HCT116 (cell line): Measurements from ENCODE around the gene GREB1L. TPM values are rescaled to one million over a fixed set of nuclear protein-coding genes. Genes with fewer than 3 reads are reported as not detected.

Source experiments
- ATAC-seq: fragments of 200-7000 bp; cut with Tn5 transposase; 2 replicates; pipeline ENCODE4 v1.9.1; 2020; ENCODE audit warnings: mild to moderate bottlenecking, moderate library complexity
- BruUV-seq: library from RNA; stranded (reverse); fragments of 400-500 nt; replicated peaks from 2 replicates; lab custom pipeline; 2021; lab: Mats Ljungman, UMichigan
- CTCF ChIA-PET: fragments of 300-600 bp; sonication (Branson Sonifier 250); formaldehyde crosslinking; loops from one replicate; lab custom pipeline; 2021; ENCODE audit warnings: antibody characterized with exemption; lab: Charles Lee
- POLR2A ChIA-PET: fragments of 300-600, 350-600 bp; sonication (Branson Sonifier 250); formaldehyde crosslinking; loops from one replicate; lab custom pipeline; 2021; ENCODE audit warnings: antibody characterized with exemption; lab: Charles Lee
- RAD21 ChIA-PET, 2 experiments: fragments of 300-600 bp; sonication (Branson Sonifier 250); formaldehyde crosslinking; loops; one replicate each; lab custom pipeline; 2023; ENCODE audit warnings: low total read pairs in 2 of 2; ENCODE audit not compliant: uncharacterized antibody in 2 of 2, unreplicated experiment in 2 of 2, low non-redundant PET in 1 of 2; lab: Charles Lee
- DNase-seq: peaks from one replicate; pipeline ENCODE4 v3.0.0-alpha.2; 2010; ENCODE audit warnings: low read depth, low spot score
- H2AFZ ChIP-seq: fragments of 200-600 bp; shearing (Covaris generic), sonication (generic); 2 replicates; pipeline ENCODE4 v1.6.1; 2017; ENCODE audit warnings: low read depth, mixed run types, mixed read lengths, antibody characterized with exemption, low read length; ENCODE audit not compliant: poor library complexity, severe bottlenecking
- H3K27ac ChIP-seq: 2 replicates; pipeline ENCODE4 v1.5.1; 2012; ENCODE audit warnings: low read depth, low read length
- H3K27me3 ChIP-seq: fragments of 200-600 bp; sonication (generic); 2 replicates; pipeline ENCODE4 v1.6.1; 2016; ENCODE audit warnings: mixed run types, low read length, mixed read lengths; ENCODE audit not compliant: insufficient read depth
- H3K36me3 ChIP-seq, 2 experiments: fragments of 200-500 bp in 1 of 2; fragments of 200-600 bp in 1 of 2; sonication (Bioruptor generic) in 1 of 2; sonication (generic) in 1 of 2; 2 replicates each; pipeline versions ENCODE4 v1.5.1 to v1.6.1; 2014 to 2016; ENCODE audit warnings: low read length in 2 of 2, inconsistent platforms in 1 of 2, mixed read lengths in 1 of 2, mixed run types in 1 of 2; ENCODE audit not compliant: insufficient read depth in 2 of 2, control insufficient read depth in 1 of 2
- H3K4me1 ChIP-seq, 2 experiments: fragments of 200-600 bp in 1 of 2; sonication (generic) in 1 of 2; 2 replicates each; pipeline versions ENCODE4 v1.5.1 to v1.6.1; 2012 to 2017; ENCODE audit warnings: low read length in 2 of 2, inconsistent platforms in 1 of 2, mild to moderate bottlenecking in 1 of 2, mixed read lengths in 1 of 2, mixed run types in 1 of 2, moderate library complexity in 1 of 2; ENCODE audit not compliant: insufficient read depth in 2 of 2, control insufficient read depth in 1 of 2
- H3K4me2 ChIP-seq: fragments of 200-600 bp; sonication (generic); 2 replicates; pipeline ENCODE4 v1.6.1; 2017; ENCODE audit warnings: mixed run types, low read length, mixed read lengths
- H3K4me3 ChIP-seq, 2 experiments: fragments of 200-600 bp in 1 of 2; sonication (generic) in 1 of 2; replicated peaks in 1 of 2; 2 replicates each; pipeline ENCODE4 v1.5.1; 2011 to 2016; ENCODE audit warnings: low read length in 2 of 2, control low read depth in 1 of 2, low read depth in 1 of 2, mild to moderate bottlenecking in 1 of 2, mixed read lengths in 1 of 2, mixed run types in 1 of 2
- H3K79me2 ChIP-seq: fragments of 200-600 bp; sonication (generic); 2 replicates; pipeline ENCODE4 v1.6.1; 2017; ENCODE audit warnings: mild to moderate bottlenecking, mixed run types, low read length, moderate library complexity, mixed read lengths; ENCODE audit not compliant: insufficient read depth
- H3K9ac ChIP-seq: fragments of 200-600 bp; sonication (generic); 2 replicates; pipeline ENCODE4 v1.6.1; 2016; ENCODE audit warnings: low read length, mixed read lengths
- H3K9me2 ChIP-seq: fragments of 200-600 bp; sonication (generic), shearing (Covaris generic); 2 replicates; pipeline ENCODE4 v1.6.1; 2017; ENCODE audit warnings: mixed run types, mild to moderate bottlenecking, moderate library complexity; ENCODE audit not compliant: insufficient read depth
- H3K9me3 ChIP-seq, 2 experiments: fragments of 200-500 bp in 1 of 2; fragments of 200-600 bp in 1 of 2; sonication (Bioruptor generic) in 1 of 2; sonication (generic) in 1 of 2; 2 replicates each; pipeline ENCODE4 v1.6.1; 2014 to 2017; ENCODE audit warnings: low read length in 2 of 2, mixed read lengths in 2 of 2, inconsistent platforms in 1 of 2, low read depth in 1 of 2, mild to moderate bottlenecking in 1 of 2, mixed run types in 1 of 2, moderate library complexity in 1 of 2; ENCODE audit not compliant: control insufficient read depth in 1 of 2, insufficient read depth in 1 of 2
- H4K20me1 ChIP-seq: fragments of 200-600 bp; sonication (generic), shearing (Covaris generic); 2 replicates; pipeline ENCODE4 v1.6.1; 2017; ENCODE audit warnings: mixed run types, mild to moderate bottlenecking, moderate library complexity; ENCODE audit not compliant: insufficient read depth
- CBX3 ChIP-seq: IDR thresholded peaks from 2 replicates; pipeline ENCODE4 v1.6.1; 2012; ENCODE audit warnings: low read depth
- CEBPB ChIP-seq: IDR thresholded peaks from 2 replicates; pipeline ENCODE4 v1.6.1; 2012; ENCODE audit warnings: low read depth
- EGR1 ChIP-seq: IDR thresholded peaks from 2 replicates; pipeline ENCODE4 v1.6.1; 2012; ENCODE audit warnings: low read depth
- EZH2 ChIP-seq: fragments of 200-600 bp; sonication (generic); IDR thresholded peaks from 2 replicates; pipeline ENCODE4 v1.6.1; 2017; ENCODE audit warnings: antibody characterized with exemption, mixed run types
- EZH2phosphoT487 ChIP-seq: fragments of 200-600 bp; IDR thresholded peaks from 2 replicates; pipeline ENCODE4 v1.6.1; 2018; ENCODE audit warnings: antibody characterized with exemption, borderline replicate concordance
- FOSL1 ChIP-seq: IDR thresholded peaks from 2 replicates; pipeline ENCODE4 v1.6.1; 2012; ENCODE audit warnings: low read depth
- JUND ChIP-seq: IDR thresholded peaks from 2 replicates; pipeline ENCODE4 v1.6.1; 2012
- POLR2A ChIP-seq: IDR thresholded peaks from 2 replicates; pipeline ENCODE4 v1.7.0; 2011; ENCODE audit warnings: borderline replicate concordance; ENCODE audit not compliant: insufficient read depth, insufficient read length; ENCODE audit errors: extremely low read depth
- POLR2AphosphoS5 ChIP-seq: IDR thresholded peaks from 2 replicates; pipeline ENCODE4 v1.6.1; 2011; ENCODE audit warnings: mild to moderate bottlenecking, low read depth, low read length, moderate library complexity
- RAD21 ChIP-seq: IDR thresholded peaks from 2 replicates; pipeline ENCODE4 v1.6.1; 2012; ENCODE audit warnings: low read depth, mild to moderate bottlenecking
- SP1 ChIP-seq: IDR thresholded peaks from 2 replicates; pipeline ENCODE4 v1.6.1; 2012; ENCODE audit warnings: low read depth
- SRF ChIP-seq: IDR thresholded peaks from 2 replicates; pipeline ENCODE4 v1.6.1; 2012; ENCODE audit warnings: low read depth
- TCF7L2 ChIP-seq: IDR thresholded peaks from 2 replicates; pipeline ENCODE4 v1.7.0; 2011; ENCODE audit warnings: borderline replicate concordance, inconsistent platforms; ENCODE audit not compliant: insufficient read depth, insufficient read length; ENCODE audit errors: extremely low read depth
- YY1 ChIP-seq: IDR thresholded peaks from 2 replicates; pipeline ENCODE4 v1.6.1; 2011; ENCODE audit warnings: low read length, low read depth, moderate library complexity, mild to moderate bottlenecking; ENCODE audit not compliant: insufficient replicate concordance; ENCODE audit errors: extremely low read depth
- ZFX ChIP-seq: fragments of 450-650 bp; IDR thresholded peaks from 2 replicates; pipeline ENCODE4 v1.6.1; 2017
- ZNF274 ChIP-seq: fragments of 200-500 bp; sonication (Bioruptor generic); IDR thresholded peaks from 2 replicates; pipeline ENCODE4 v1.6.1; 2014; ENCODE audit warnings: mild to moderate bottlenecking, low read depth, low read length, inconsistent platforms
- intact Hi-C: fragments of 100-400 bp; cut with micrococcal nuclease; formaldehyde crosslinking; loops from 2 replicates; pipeline ENCODE4 v1.10.0; 2022
- total RNA-seq: library from RNA; stranded (reverse); gene quantifications from one replicate; pipeline ENCODE4 v1.2.1, GENCODE V29; 2021; ENCODE audit not compliant: unreplicated experiment
- TF ChIP-seq, protein P1 (sequence below), 3 experiments: fragments of 200-600 bp in 1 of 3; sonication (generic) in 1 of 3; IDR thresholded peaks in 2 of 3; conservative IDR thresholded peaks in 1 of 3; 2 replicates each; pipeline ENCODE4 v1.5.1; 2012 to 2017; ENCODE audit warnings: low read depth in 2 of 3, low read length in 2 of 3, antibody characterized with exemption in 1 of 3, borderline replicate concordance in 1 of 3, control low read depth in 1 of 3, mild to moderate bottlenecking in 1 of 3, mixed read lengths in 1 of 3, mixed run types in 1 of 3, moderate library complexity in 1 of 3; ENCODE audit not compliant: insufficient read depth in 1 of 3
- TF ChIP-seq, protein P2 (sequence below): IDR thresholded peaks from 2 replicates; pipeline ENCODE4 v1.6.1; 2012; ENCODE audit warnings: low read depth
- TF ChIP-seq, protein P3 (sequence below): IDR thresholded peaks from 2 replicates; pipeline ENCODE4 v1.6.1; 2012
- TF ChIP-seq, protein P4 (sequence below): IDR thresholded peaks from 2 replicates; pipeline ENCODE4 v1.6.1; 2012

Gene GREB1L
- total RNA-seq, 1 experiment from 2014 or later, result 12.2 TPM

DNA sequence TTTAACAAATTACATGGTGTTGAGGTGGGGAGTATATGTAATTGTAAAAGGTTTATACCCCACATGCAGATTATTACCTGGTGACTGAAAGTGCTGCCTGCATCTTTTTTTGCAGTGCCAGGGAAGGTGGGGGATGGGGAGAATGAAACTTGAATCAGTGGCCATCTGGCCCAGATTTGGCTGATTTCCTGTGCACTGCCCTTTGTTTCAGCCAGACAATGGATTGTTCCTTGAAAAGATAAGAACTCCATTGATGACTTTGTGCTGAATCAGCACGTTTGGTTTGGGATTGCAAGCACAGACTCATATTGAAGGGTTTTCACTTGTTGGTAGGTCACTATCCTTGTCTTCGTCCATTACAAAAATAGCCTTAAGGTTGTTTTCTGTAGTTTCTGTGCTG is 20.9 kb downstream of the GREB1L start:
- Histone ChIP-seq H3K4me3 (no peak overlapping the region), H3K36me3 (no peaks in the 10 kb centered on the region), H3K27ac (no peak overlapping the region), H3K27me3 (no peaks in the 10 kb centered on the region), H3K9me3 (no peaks in the 10 kb centered on the region), H4K20me1 (no peaks in the 10 kb centered on the region), H3K9ac (no peak overlapping the region), H2AFZ (no peak overlapping the region), H3K9me2 (no peaks in the 10 kb centered on the region), H3K4me2 (peak overlapping the region; percentile 2; the same call in 1 of the 2 replicates), H3K4me1 (peaks cover 3 to 18% of the 10 kb centered on the region in 2 experiments; a peak in 2 of 4 replicates), H3K79me2 (peaks cover 15% of the 10 kb centered on the region; the same call in 1 of the 2 replicates)
- ChIA-PET RAD21 (no interaction called here), POLR2A (no interaction called here), CTCF (no interaction called here)
- no TSS peak for BruUV-seq
- DNase-seq (no peak), ATAC-seq (no peak)
- intact Hi-C loops, result loop anchor here (10.0 kb wide), 1 partner anchor 132 kb away; no protein-coding TSS in a partner anchor
- TF ChIP-seq EGR1 (no peak), EZH2phosphoT487 (no peak), SP1 (no peak), POLR2A (no peak), CBX3 (no peak), RAD21 (no peak), ZFX (no peak), ZNF274 (no peak), EZH2 (no peak), CEBPB (no peak), SRF (no peak), YY1 (no peak), FOSL1 (no peak), JUND (no peak), POLR2AphosphoS5 (no peak), TCF7L2 (no peak)
- TF ChIP-seq, protein P1, sequence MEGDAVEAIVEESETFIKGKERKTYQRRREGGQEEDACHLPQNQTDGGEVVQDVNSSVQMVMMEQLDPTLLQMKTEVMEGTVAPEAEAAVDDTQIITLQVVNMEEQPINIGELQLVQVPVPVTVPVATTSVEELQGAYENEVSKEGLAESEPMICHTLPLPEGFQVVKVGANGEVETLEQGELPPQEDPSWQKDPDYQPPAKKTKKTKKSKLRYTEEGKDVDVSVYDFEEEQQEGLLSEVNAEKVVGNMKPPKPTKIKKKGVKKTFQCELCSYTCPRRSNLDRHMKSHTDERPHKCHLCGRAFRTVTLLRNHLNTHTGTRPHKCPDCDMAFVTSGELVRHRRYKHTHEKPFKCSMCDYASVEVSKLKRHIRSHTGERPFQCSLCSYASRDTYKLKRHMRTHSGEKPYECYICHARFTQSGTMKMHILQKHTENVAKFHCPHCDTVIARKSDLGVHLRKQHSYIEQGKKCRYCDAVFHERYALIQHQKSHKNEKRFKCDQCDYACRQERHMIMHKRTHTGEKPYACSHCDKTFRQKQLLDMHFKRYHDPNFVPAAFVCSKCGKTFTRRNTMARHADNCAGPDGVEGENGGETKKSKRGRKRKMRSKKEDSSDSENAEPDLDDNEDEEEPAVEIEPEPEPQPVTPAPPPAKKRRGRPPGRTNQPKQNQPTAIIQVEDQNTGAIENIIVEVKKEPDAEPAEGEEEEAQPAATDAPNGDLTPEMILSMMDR (IDR thresholded peaks at IDR 0.05 in 2 of 3, conservative IDR thresholded peaks at IDR 0.05 in 1 of 3; ENCODE audit: borderline replicate concordance in 1 of 3, insufficient read depth in 1 of 3, low read depth in 2 of 3, low read length in 2 of 3), result no peak
- TF ChIP-seq, protein P2, sequence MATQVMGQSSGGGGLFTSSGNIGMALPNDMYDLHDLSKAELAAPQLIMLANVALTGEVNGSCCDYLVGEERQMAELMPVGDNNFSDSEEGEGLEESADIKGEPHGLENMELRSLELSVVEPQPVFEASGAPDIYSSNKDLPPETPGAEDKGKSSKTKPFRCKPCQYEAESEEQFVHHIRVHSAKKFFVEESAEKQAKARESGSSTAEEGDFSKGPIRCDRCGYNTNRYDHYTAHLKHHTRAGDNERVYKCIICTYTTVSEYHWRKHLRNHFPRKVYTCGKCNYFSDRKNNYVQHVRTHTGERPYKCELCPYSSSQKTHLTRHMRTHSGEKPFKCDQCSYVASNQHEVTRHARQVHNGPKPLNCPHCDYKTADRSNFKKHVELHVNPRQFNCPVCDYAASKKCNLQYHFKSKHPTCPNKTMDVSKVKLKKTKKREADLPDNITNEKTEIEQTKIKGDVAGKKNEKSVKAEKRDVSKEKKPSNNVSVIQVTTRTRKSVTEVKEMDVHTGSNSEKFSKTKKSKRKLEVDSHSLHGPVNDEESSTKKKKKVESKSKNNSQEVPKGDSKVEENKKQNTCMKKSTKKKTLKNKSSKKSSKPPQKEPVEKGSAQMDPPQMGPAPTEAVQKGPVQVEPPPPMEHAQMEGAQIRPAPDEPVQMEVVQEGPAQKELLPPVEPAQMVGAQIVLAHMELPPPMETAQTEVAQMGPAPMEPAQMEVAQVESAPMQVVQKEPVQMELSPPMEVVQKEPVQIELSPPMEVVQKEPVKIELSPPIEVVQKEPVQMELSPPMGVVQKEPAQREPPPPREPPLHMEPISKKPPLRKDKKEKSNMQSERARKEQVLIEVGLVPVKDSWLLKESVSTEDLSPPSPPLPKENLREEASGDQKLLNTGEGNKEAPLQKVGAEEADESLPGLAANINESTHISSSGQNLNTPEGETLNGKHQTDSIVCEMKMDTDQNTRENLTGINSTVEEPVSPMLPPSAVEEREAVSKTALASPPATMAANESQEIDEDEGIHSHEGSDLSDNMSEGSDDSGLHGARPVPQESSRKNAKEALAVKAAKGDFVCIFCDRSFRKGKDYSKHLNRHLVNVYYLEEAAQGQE, result no peak
- TF ChIP-seq, protein P3, sequence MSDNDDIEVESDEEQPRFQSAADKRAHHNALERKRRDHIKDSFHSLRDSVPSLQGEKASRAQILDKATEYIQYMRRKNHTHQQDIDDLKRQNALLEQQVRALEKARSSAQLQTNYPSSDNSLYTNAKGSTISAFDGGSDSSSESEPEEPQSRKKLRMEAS, result no peak
- TF ChIP-seq, protein P4, sequence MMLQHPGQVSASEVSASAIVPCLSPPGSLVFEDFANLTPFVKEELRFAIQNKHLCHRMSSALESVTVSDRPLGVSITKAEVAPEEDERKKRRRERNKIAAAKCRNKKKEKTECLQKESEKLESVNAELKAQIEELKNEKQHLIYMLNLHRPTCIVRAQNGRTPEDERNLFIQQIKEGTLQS, result no peak
